NCI-H446 treated with DMSO at 0.1 percent for 48 hours (cell line): ENCODE measurements around the gene LEFTY2.
"Not testable (repeated sequence)": the region's sequence is repeated elsewhere in the genome, so short reads cannot be mapped to it uniquely, and the experiment has no call there.

Source experiments
- DNase-seq: peaks from one replicate; lab custom pipeline; 2025; lab: John Stamatoyannopoulos, UW

The LEFTY2 gene

DNA sequence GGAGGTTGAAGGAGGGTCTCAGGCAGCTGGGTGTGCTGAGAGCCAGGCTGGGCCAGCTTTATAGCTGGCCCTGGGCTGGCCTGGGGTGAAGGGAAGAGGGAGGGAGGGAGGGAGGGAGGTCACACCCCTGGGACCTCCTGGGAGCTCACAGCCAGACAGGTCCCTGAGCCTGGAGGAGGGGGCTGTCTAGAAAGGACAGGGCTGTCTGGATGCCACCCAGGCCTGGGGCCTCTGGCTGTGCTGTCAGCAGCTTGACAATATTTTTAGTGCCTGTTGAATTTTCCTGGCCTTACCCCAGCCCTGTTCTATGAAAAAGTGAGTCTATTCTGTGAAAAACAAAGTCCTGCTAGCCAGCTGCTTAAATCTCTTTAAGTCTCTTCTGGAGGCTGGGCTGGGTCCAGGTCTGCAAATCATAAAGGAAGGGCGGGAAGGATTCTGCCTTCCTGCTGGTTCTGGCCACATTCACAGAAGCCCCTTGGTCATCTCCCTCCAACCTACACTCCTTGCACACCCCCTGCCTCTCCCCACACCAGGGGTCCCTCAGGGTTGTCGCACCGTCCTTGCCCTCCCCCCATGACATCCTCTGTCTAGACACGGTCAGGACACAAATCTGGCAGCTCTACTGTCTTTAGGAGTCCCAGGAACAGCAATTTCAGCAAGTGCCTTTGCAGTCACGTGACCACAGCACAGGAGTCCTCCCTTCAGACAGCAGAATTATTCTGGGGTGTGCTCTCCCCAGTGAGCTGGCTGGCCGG, at the start of gene LEFTY2:
Gene LEFTY2 (minus strand): TSS at position 34 of the 755 bp plus-strand sequence. CDS start 80 bp downstream, outside the sequence.
- no peak for DNase-seq

GRCh38 chr1:225987491-225988316, 46.7 kb upstream of the LEFTY2 start:
- peak; percentile 24 for DNase-seq

DNA sequence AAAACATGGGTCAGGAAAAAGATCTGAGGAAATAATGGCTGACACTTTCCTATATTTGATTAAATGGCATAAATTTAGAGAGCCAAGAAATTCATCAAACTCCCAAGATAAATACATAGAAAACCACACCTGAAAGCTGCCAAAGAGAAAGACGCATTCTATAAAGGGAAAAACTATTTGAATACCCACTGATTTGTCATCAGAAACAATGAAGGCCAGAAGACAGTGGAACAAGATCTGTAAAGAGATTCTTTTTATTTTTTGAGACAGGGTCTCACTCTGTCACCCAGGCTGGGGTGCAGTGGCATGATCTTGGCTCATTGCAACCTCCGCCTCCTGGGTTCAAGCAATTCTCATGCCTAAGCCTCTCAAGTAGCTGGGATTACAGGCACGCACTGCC, 40.7 kb upstream of the LEFTY2 start:
- DNase-seq, result no peak

DNA sequence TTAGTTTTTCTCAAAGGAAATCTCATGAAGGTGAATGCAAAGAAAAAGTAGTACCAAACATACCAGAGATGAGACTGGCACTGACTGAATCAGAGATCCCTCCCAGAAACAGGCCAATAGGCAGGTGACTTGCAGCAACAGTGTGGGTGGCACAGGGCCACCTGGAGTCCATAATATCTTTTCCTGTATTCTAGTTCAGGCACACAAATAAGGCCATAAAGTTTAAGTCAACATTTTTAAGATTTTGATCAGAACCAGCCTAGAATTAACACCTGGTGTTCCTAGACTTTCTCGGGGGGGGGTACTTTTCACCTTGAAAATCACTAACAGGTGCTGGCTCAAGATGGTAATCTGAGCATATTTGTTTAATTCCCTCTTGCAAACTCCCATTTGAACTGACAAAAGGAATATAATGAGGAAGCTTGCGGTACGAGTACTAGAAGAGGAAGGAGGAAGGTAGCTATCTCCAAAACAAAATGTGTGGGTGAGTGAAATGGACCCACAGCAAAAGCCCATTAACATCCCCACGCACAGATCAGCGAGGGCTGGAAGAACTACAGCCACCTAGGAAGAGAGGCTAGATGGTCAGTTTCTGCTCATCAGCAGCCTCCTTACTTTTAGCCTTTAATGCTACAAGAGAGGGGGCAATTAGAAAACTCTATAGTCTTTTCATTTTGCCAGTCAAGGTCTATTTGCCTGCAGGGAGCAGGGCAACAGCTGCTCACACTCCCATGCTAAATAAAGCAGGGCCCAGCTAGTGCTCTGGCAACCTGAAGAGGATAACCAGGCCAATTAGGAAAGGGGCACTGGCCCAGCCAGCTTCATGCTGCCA, 39.2 kb upstream of the LEFTY2 start:
- DNase-seq, result no peak

DNA sequence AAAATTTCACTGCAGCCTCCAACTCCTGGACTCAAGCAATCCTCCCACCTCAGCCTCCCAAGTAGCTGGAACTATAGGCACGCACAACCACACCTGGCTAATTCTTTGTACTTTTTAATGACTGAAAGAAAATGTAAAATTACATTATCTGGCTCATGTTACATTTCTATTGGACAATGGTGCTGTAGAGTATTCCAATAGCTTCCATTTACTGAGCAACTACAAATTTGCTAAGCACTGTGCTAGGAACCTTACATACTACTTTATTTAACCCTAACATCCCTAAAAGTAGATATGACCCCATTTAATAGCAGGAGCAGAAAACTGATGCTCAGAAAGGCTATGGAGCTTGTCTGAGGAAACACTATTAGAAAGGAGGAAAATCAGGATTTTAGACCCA, 38.4 kb upstream of the LEFTY2 start:
- DNase-seq, result no peak

- DNase-seq, result no peak
These were observed 37.1 kb upstream of the LEFTY2 start for GRCh38 chr1:225977937-225978748.

GRCh38 chr1:225975146-225975545, 34.1 kb upstream of the LEFTY2 start:
- not testable (repeated sequence) for DNase-seq

DNA sequence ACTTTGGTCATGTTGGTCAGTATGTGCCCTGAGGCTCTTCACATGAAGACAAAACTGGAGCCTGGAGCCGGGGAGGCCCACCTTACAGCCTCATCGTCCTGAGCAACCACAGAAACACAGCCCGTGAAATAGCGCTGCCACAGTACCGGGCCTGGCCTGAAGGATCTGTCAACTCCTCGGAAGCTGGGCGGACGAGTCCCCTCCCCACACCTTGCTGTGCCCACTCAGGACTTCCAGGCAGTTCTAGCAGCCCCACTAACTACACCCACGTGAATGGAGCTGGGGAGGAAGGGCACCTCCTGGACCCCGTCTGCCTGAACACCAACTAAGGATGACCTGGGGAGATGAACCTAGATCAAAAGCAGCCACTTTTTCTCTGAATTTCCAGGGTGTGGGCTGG, 33.4 kb upstream of the LEFTY2 start:
- no peak for DNase-seq

- no peak for DNase-seq
These were observed 32.1 kb upstream of the LEFTY2 start for GRCh38 chr1:225973158-225973557.

- DNase-seq, result no peak
These were observed 31.5 kb upstream of the LEFTY2 start for GRCh38 chr1:225972344-225973152.

DNA sequence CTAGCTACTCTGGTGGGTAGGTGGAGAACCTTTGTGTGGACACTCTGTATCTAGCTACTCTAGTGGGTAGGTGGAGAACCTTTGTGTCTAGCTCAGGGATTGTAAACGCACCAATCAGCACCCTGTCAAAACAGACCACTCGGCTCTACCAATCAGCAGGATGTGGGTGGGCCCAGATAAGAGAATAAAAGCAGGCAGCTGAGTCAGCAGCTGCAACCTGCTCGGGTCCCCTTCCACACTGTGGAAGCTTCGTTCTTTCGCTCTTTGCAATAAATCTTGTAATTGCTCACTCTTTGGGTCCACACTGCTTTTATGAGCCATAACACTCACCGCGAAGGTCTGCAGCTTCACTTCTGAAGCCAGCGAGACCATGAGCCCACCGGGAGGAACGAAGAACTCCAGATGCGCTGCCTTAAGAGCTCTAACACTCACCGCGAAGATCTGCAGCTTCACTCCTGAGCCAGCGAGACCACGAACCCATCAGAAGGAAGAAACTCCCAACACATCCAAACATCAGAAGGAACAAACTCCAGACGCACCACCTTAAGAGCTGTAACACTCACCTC, 29.7 kb upstream of the LEFTY2 start:
- DNase-seq, result not testable (repeated sequence)

DNA sequence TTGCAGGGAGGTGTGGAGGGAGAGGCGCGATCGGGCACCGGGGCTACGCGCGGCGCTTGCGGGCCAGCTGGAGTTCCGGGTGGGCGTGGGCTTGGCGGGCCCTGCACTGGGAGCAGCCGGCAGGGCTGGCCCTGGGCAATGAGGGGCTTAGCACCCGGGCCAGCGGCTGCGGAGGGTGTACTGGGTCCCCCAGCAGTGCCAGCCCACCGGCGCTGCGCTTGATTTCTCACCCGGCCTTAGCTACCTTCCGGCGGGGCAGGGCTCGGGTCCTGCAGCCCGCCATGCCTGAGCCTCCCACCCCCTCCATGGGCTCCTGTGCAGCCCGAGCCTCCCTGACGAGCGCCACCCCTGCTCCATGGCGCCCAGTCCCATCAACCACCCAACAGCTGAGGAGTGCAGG, 28.7 kb upstream of the LEFTY2 start:
- DNase-seq, result not testable (repeated sequence)

DNA sequence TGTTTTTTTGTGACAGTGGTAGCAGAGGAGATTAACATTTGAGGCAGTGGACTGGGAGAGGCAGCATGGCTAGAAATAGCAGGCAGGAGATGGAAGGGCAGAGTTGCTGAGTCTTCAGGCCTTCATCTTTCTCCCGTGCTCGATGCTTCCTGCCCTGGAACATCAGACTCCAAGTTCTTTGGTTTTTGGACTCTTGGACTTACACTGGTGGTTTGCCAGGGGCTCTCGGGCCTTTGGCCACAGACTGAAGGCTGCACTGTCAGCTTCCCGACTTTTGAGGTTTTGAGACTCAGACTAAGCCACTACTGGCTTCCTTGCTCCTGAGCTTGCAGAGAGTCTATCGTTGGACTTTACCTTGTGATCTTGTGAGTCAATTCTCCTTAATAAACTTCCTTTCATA, 24.2 kb upstream of the LEFTY2 start:
- DNase-seq, result no peak

GRCh38 chr1:225963735-225964530, 22.9 kb upstream of the LEFTY2 start:
- DNase-seq, result no peak

GRCh38 chr1:225962440-225962975, 21.5 kb upstream of the LEFTY2 start:
- DNase-seq, result no peak

- DNase-seq, result no peak
These were observed 20.8 kb upstream of the LEFTY2 start for GRCh38 chr1:225961659-225962439.

- no peak for DNase-seq
These were observed 17.0 kb upstream of the LEFTY2 start for GRCh38 chr1:225958041-225958440.

- no peak for DNase-seq
These were observed 13.7 kb upstream of the LEFTY2 start for GRCh38 chr1:225954753-225955152.
